Trophoblast cell (in vitro differentiated cells and primary cell): ENCODE measurements around the gene BMP3.

ENCODE experiments used
- DNase-seq, 2 donors: peaks; one replicate each; pipeline ENCODE4 v3.0.0-alpha.2; 2016
- H2AFZ ChIP-seq: 2 replicates; pipeline ENCODE4 v1.6.1; 2013; ENCODE audit warnings: low read length, moderate library complexity, mild to moderate bottlenecking; ENCODE audit not compliant: insufficient read depth, poor library complexity
- H2AK5ac ChIP-seq: 2 replicates; pipeline ENCODE4 v1.6.1; 2013; ENCODE audit warnings: mild to moderate bottlenecking, low read length
- H2BK120ac ChIP-seq: 2 replicates; pipeline ENCODE4 v1.6.1; 2013; ENCODE audit warnings: low read length, mild to moderate bottlenecking, moderate library complexity; ENCODE audit not compliant: insufficient read depth, poor library complexity
- H2BK12ac ChIP-seq: 2 replicates; pipeline ENCODE4 v1.6.1; 2013; ENCODE audit warnings: mild to moderate bottlenecking, low read length, moderate library complexity
- H2BK5ac ChIP-seq: 2 replicates; pipeline ENCODE4 v1.6.1; 2013; ENCODE audit warnings: low read length, low read depth, moderate library complexity, mild to moderate bottlenecking; ENCODE audit not compliant: poor library complexity
- H3K14ac ChIP-seq: 2 replicates; pipeline ENCODE4 v1.6.1; 2013; ENCODE audit warnings: mild to moderate bottlenecking, low read length
- H3K18ac ChIP-seq: 2 replicates; pipeline ENCODE4 v1.6.1; 2013; ENCODE audit warnings: mild to moderate bottlenecking, low read length
- H3K23ac ChIP-seq: 2 replicates; pipeline ENCODE4 v1.6.1; 2013; ENCODE audit warnings: low read length
- H3K27ac ChIP-seq: 2 replicates; pipeline ENCODE4 v1.5.1; 2013; ENCODE audit warnings: low read depth, mild to moderate bottlenecking, inconsistent platforms, low read length, moderate library complexity
- H3K27me3 ChIP-seq: 2 replicates; pipeline ENCODE4 v1.6.1; 2013; ENCODE audit warnings: inconsistent platforms, mild to moderate bottlenecking, low read length, moderate library complexity; ENCODE audit not compliant: insufficient read depth
- H3K36me3 ChIP-seq, 2 experiments: 1 replicate in 1 of 2; 2 replicates in 1 of 2; pipeline ENCODE4 v1.6.1; 2013; ENCODE audit warnings: low read length in 2 of 2, mild to moderate bottlenecking in 2 of 2, moderate library complexity in 1 of 2; ENCODE audit not compliant: insufficient read depth in 2 of 2, control insufficient read depth in 1 of 2
- H3K4ac ChIP-seq: 2 replicates; pipeline ENCODE4 v1.6.1; 2013; ENCODE audit warnings: low read depth, mild to moderate bottlenecking, low read length, moderate library complexity
- H3K4me1 ChIP-seq, 2 experiments: 1 replicate in 1 of 2; 2 replicates in 1 of 2; pipeline ENCODE4 v1.6.1; 2013; ENCODE audit warnings: low read length in 2 of 2, mild to moderate bottlenecking in 2 of 2, moderate library complexity in 1 of 2; ENCODE audit not compliant: insufficient read depth in 2 of 2, control insufficient read depth in 1 of 2
- H3K4me2 ChIP-seq: 2 replicates; pipeline ENCODE4 v1.6.1; 2013; ENCODE audit warnings: inconsistent platforms, mild to moderate bottlenecking, low read length, moderate library complexity
- H3K4me3 ChIP-seq: 2 replicates; pipeline ENCODE4 v1.5.1; 2013; ENCODE audit warnings: mild to moderate bottlenecking, low read depth, low read length, inconsistent platforms
- H3K79me1 ChIP-seq: one replicate; pipeline ENCODE4 v1.6.1; 2013; ENCODE audit warnings: low read length
- H3K79me2 ChIP-seq: 2 replicates; pipeline ENCODE4 v1.6.1; 2013; ENCODE audit warnings: low read length, mild to moderate bottlenecking; ENCODE audit not compliant: control insufficient read depth, insufficient read depth, poor library complexity
- H3K9ac ChIP-seq: 2 replicates; pipeline ENCODE4 v1.6.1; 2013; ENCODE audit warnings: mild to moderate bottlenecking, low read length
- H3K9me3 ChIP-seq: 2 replicates; pipeline ENCODE4 v1.6.1; 2013; ENCODE audit warnings: low read depth, mild to moderate bottlenecking, control low read depth, inconsistent platforms, low read length; ENCODE audit not compliant: insufficient read depth
- H4K12ac ChIP-seq: 2 replicates; pipeline ENCODE4 v1.6.1; 2013; ENCODE audit warnings: low read depth, mild to moderate bottlenecking, low read length, moderate library complexity
- H4K8ac ChIP-seq: 2 replicates; pipeline ENCODE4 v1.6.1; 2013; ENCODE audit warnings: low read depth, mild to moderate bottlenecking, low read length, moderate library complexity
- H4K91ac ChIP-seq: one replicate; pipeline ENCODE4 v1.6.1; 2013; ENCODE audit warnings: low read depth, mild to moderate bottlenecking, low read length, moderate library complexity
- WGBS: extraction: QIAGEN DNeasy Blood & Tissue Kit; methylation state at CpG from one replicate; pipeline ENCODE4 v1.1.7; 2013; ENCODE audit warnings: missing lambda C conversion rate; ENCODE audit not compliant: insufficient read length, insufficient coverage; ENCODE audit errors: extremely low coverage; 5-methylcytosine and 5-hydroxymethylcytosine counted together

BMP3 gene

DNA sequence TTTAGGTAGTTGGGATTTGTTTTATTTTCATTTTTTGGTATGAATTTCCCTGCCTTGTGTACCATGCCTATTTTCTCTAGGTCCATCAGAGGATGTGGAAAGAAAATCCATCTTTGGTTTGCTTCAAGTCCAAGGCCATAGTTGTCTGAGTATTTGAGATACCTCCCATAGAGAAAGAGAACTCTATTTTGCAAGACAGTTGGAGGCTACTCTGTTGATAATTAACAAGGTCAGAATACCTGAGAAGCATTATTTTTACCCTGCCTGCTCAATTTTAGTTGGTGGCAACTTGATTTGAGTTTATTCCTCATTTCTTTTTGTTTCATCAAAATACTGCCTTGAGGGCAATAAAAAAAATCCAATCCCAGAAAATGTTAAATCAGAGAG lies 30.8 kb downstream of the BMP3 start:
- Histone ChIP-seq H3K9me3 (no peaks in the 10 kb centered on the region), H2BK12ac (no peak overlapping the region), H2AFZ (no peak overlapping the region), H3K23ac (no peak overlapping the region), H4K8ac (no peak overlapping the region), H3K79me2 (no peaks in the 10 kb centered on the region), H3K27ac (no peak overlapping the region), H3K36me3 (no peaks in the 10 kb centered on the region), H3K79me1 (no peaks in the 10 kb centered on the region), H3K27me3 (no peaks in the 10 kb centered on the region), H3K4ac (no peak overlapping the region), H2AK5ac (no peak overlapping the region), H4K12ac (no peak overlapping the region), H3K18ac (no peak overlapping the region), H3K14ac (no peak overlapping the region), H3K4me2 (no peak overlapping the region), H3K9ac (no peak overlapping the region), H3K4me1 (no peaks in the 10 kb centered on the region), H4K91ac (no peak overlapping the region), H2BK120ac (no peak overlapping the region), H3K4me3 (no peak overlapping the region), H2BK5ac (no peak overlapping the region)
- DNase-seq, result no peak

DNA sequence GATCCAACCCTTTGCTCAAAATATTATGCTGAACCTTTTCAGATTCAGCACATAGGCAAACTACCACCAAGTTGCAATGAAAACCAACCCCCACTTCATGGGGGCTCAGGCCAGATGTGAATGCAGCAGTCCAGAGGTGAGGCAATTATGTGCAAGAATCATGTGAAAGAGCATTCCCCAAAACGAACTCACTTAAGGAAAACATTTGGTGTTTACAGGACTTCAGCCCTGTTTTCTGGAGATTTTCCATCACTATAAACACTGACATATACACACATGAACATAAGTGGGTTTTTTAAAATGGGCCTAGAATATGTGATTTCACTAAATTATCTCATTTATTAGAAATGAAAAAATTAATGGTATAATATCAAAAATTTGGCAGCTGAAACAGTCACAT lies 31.5 kb downstream of the BMP3 start:
- no peaks in the 10 kb centered on the region for H3K4me1 ChIP-seq

DNA sequence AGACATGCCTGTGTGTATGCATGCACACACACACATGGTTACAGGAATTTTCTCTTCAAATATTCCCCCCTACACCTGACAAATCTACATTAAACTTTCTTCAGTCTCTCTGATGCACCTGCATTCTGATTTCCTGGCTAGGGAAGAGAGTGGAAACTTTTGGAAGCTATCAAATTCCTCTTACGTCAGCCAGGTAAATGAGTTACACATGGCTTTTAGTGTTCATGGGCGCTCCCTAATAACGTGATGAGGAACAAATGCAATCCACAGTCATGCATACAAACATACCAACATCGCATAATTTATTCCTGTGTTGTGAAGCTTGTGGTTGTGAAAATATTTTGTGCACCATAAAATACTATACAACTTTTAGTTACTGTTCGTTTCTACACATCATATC lies 34.9 kb downstream of the BMP3 start:
- no peaks in the 10 kb centered on the region for H3K36me3 ChIP-seq
- no peak overlapping the region for H2BK120ac ChIP-seq
- no peak overlapping the region for H3K9ac ChIP-seq
- H2BK5ac ChIP-seq, result no peak overlapping the region
- no peak overlapping the region for H4K8ac ChIP-seq
- no peak for DNase-seq
- H3K4me1 ChIP-seq, result no peaks in the 10 kb centered on the region
- no peak overlapping the region for H2BK12ac ChIP-seq
- no peaks in the 10 kb centered on the region for H3K79me1 ChIP-seq
- H3K27me3 ChIP-seq, result no peaks in the 10 kb centered on the region
- no peak overlapping the region for H2AFZ ChIP-seq
- no peak overlapping the region for H2AK5ac ChIP-seq
- no peak overlapping the region for H3K18ac ChIP-seq
- H3K27ac ChIP-seq, result no peak overlapping the region
- H3K4ac ChIP-seq, result no peak overlapping the region
- no peaks in the 10 kb centered on the region for H3K9me3 ChIP-seq
- no peak overlapping the region for H3K4me2 ChIP-seq
- no CpG with 5 or more reads among the region's 5 CpGs for WGBS
- no peak overlapping the region for H4K12ac ChIP-seq
- H3K4me3 ChIP-seq, result no peak overlapping the region
- H3K79me2 ChIP-seq, result no peaks in the 10 kb centered on the region
- H3K23ac ChIP-seq, result no peak overlapping the region
- no peak overlapping the region for H3K14ac ChIP-seq
- no peak overlapping the region for H4K91ac ChIP-seq

More for the DNA sequence above, 31.5 kb downstream of the BMP3 start:
- no peak overlapping the region for H2BK120ac ChIP-seq
- no peaks in the 10 kb centered on the region for H3K9me3 ChIP-seq
- H2BK5ac ChIP-seq, result no peak overlapping the region
- H3K4me3 ChIP-seq, result no peak overlapping the region
- WGBS, result no CpG with 5 or more reads among the region's 1 CpG
- no peak overlapping the region for H3K9ac ChIP-seq
- no peak overlapping the region for H4K12ac ChIP-seq
- no peak overlapping the region for H2AFZ ChIP-seq
- H3K79me1 ChIP-seq, result no peaks in the 10 kb centered on the region
- H3K79me2 ChIP-seq, result no peaks in the 10 kb centered on the region
- no peak overlapping the region for H3K4me2 ChIP-seq
- no peak overlapping the region for H3K18ac ChIP-seq
- H3K27me3 ChIP-seq, result no peaks in the 10 kb centered on the region
- no peaks in the 10 kb centered on the region for H3K36me3 ChIP-seq
- no peak overlapping the region for H4K8ac ChIP-seq
- H3K14ac ChIP-seq, result no peak overlapping the region
- H4K91ac ChIP-seq, result no peak overlapping the region
- H3K27ac ChIP-seq, result no peak overlapping the region
- DNase-seq, result no peak
- no peak overlapping the region for H2BK12ac ChIP-seq
- H3K4ac ChIP-seq, result no peak overlapping the region
- H2AK5ac ChIP-seq, result no peak overlapping the region
- no peak overlapping the region for H3K23ac ChIP-seq

DNA sequence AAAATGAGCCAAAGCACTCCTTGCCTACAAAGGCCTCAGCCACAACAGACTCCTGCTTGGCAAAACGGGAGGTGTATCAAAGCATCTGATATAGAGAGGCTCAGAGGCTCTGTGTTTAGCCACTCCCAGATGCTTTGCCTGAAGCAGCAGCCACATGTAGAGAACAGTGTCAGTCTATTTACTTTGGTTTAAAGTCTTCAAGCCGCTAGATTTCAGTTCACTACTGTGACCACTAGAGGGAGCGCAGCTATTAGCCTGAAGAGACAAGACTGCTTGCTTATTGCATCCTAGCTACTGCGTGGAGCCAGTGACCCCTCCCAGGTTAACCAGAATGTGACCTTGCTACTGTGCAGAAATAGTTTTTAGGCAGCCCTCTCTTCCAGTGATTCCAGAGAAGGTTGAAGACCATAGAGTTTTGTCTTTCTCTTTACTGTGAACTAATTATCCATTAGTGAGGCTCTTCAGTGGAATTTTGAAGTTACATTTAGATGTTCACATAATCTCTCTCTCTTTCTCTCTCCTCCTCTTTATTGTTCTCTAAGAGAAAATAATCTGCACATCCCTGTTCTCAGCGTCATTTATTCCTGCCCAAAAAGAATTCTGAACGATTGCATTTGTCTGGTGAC lies 39.3 kb downstream of the BMP3 start:
- Histone ChIP-seq H3K4me1 (no peaks in the 10 kb centered on the region), H2BK12ac (no peak overlapping the region), H3K9ac (no peak overlapping the region), H2AK5ac (no peak overlapping the region), H3K36me3 (no peaks in the 10 kb centered on the region), H3K79me1 (no peaks in the 10 kb centered on the region), H3K9me3 (no peaks in the 10 kb centered on the region), H2BK120ac (no peak overlapping the region), H3K23ac (no peak overlapping the region), H3K79me2 (no peaks in the 10 kb centered on the region), H3K4me2 (no peak overlapping the region), H3K27me3 (no peaks in the 10 kb centered on the region), H4K8ac (no peak overlapping the region), H2BK5ac (no peak overlapping the region), H4K91ac (no peak overlapping the region), H3K18ac (no peak overlapping the region), H3K4me3 (no peak overlapping the region), H4K12ac (no peak overlapping the region), H3K4ac (no peak overlapping the region), H2AFZ (no peak overlapping the region), H3K14ac (no peak overlapping the region), H3K27ac (no peak overlapping the region)
- no CpG with 5 or more reads among the region's 6 CpGs for WGBS
- peak; percentile 85 to 97 for DNase-seq
